Body of pancreas (tissue), 4 donors: ENCODE data around the gene APLP2.

ENCODE experiments used
- CTCF ChIP-seq, 7 experiments: fragments of 450-650 bp in 4 of 7; fragments of 200-600 bp in 3 of 7; sonication (generic) in 3 of 7; IDR thresholded peaks; one replicate each; pipeline ENCODE4 v1.5.1; 2016 to 2019; ENCODE audit warnings: antibody characterized with exemption in 7 of 7
- POLR2A ChIP-seq, 3 donors: fragments of 450-650 bp; IDR thresholded peaks; one replicate each; pipeline ENCODE4 v1.6.1; 2016; ENCODE audit warnings: antibody characterized with exemption in 3 of 3, mild to moderate bottlenecking in 2 of 3

GRCh38 chr11:130178441-130179339 is 109.0 kb downstream of the APLP2 start:
- TF ChIP-seq CTCF (IDR thresholded peaks at IDR 0.05) (no peak), POLR2A (IDR thresholded peaks at IDR 0.05) (no peak)
